Stimulated activated CD8-positive, alpha-beta memory T cell treated with anti-CD3 and anti-CD28 coated beads, Interleukin-7, amount 100 ng/mL, for 48 hours (primary cell): ENCODE measurements around the gene WNT8A.

ENCODE experiments used
- DNase-seq, 2 donors: peaks; one replicate each; pipeline ENCODE4 v3.0.0-alpha.2; 2020; ENCODE audit warnings: low read depth in 1 of 2; ENCODE audit errors: extremely low read depth in 1 of 2

The WNT8A gene

DNA sequence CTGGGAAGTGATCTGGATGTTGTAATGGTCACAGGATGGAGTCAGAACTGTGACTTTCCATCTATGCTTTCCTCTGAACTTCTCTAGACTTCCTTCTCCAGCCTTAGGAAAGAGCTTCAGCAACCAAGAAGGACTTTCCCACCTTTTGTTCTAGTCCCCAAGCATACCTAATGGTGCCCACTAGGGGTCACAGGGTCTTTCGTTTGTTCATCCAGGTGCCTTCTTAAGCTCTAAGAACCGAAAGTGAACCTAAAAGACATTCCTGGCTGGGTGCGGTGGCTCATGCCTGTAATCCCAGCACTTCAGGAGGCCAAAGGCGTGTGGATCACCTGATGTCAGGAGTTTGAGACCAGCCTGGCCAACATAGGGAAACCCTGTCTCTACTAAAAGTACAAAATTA is 1.8 kb upstream of the WNT8A start:
- DNase-seq, result no peak

DNA sequence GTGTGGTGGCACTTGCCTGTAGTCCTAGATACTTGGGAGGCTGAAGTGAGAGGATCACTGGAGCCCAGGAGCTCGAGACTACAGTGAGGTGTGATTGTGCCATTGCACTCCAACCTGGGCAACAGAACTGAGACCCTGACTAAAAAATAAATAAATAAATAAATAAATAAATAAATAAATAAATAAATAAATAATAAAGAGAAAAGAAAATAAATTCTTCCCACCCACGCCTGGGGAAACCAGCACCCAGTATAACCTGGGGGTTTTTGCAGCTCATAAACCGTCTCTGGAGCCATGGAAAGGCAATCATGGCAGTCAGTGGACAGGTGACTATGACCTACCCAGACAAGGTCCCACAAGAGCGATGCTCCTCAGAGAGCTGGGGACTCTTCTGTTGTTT is 7.9 kb downstream of the WNT8A start:
- DNase-seq, result no peak

DNA sequence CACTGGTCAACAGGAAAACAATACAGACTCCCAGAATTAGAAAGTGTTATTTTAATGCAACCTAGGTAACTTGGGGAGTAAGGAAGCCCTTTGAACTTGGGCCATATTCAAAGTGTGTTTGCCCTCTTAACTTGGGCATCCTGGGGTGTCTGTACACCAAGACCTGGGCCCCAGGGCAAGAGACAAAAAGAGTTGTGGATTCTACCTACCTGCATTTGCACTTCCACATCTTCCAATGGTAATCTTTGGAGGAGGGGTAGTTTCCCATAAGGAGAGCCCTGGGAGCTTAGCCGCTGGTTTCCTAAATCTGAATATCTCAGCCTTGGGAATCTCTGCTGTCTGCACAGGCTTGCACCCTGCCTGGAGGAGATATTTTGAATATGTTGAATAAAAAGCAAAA is 8.5 kb downstream of the WNT8A start:
- DNase-seq, result no peak

DNA sequence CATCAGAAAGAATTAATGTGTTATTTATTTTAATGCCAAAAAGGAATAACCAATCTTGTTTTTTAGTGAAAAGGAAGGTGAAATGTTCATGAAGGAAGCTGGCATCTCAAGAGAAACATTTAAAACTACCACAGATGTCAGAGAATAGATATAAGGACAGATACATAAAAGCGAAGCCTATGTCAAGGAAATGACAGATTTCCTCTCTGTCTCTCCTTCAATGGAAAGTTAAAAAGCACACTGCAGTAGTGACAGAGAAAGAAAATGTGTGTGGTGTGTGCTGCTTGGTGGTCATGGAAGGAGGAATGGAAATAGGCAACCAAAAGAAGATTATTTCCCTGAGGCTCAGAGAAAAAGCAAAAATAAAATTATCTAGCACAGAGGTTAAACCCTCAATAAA is 9.2 kb downstream of the WNT8A start:
- DNase-seq, result no peak

DNA sequence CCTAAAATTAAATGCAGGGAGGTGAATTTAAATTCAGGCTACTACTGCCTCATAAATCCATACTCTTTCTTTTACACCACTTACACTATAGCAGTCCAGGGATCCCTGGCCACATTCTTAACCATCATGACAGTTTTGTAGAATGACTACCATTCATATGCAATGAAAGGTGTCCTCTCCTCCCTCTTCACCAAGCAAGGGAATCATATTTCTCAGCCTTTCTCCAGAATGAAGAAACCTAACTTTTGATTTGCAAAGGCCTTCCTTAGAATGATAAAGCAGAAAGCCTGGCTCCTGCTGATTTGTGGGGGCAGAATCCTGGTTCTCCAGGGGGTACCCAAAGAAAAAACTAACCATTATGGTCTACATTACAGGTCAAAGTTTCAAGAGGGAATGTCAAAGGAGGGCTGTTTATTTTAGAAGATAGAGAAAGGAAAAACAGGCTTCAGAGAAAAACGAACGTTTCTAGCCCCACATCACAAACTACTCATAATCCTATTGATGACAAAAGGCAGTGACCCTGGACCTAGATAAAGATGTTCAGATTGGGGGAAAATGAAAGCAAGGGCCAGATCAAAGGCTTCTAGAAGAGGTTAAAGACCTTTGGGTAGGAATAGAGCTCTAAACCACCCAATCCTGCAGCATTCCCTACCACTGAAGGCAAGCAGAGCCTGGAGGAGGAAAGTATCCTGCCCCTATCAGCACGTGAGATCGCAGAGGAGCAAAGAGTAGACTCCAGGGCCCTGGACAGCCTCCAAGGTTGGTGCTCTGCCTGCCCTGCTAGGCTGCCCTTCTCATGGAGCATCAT is 11.5 kb downstream of the WNT8A start:
- DNase-seq, result no peak

GRCh38 chr5:138096363-138096762 is 12.5 kb downstream of the WNT8A start:
- DNase-seq, result no peak

- DNase-seq, result no peak
Observed at GRCh38 chr5:138096997-138097828, 13.4 kb downstream of the WNT8A start.

DNA sequence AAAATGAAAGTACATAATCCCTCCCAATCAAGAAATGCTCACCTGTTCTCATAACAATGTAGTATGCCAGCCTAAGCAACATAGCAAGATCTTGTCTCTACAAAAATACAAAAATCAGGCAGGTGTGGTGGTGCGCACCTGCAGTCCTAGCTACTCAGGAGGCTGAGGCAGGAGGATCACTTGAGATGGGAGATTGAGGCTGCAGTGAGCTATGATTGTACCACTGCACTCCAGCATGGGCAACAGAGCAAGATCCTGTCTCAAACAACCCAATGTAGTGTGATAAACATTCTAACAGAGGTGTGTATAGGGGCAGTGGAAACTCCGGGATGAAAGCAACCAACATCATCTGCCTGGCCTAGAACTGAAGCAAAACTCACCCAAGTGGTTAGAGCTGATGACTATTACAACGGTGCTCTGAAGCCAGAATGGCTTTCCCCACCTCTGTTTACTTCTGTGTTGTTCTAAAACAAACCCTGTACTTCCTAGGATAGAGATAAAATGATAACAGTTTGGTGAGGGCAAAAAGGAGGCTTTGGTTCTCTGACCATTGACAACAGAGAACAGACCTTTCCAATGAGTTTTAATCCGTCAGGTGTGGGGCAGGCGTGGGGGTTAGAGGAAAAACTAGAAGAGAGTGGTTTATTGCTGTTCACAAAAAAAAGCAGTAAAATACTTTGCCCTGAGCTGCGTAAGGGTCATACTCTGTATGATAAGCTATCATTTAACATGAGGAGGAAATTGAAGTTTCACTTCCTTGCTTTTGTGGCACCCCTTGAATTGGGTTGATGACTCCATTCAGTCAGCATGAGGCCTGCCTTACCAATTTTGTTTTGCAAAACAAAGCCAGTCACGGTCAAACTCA is 18.9 kb downstream of the WNT8A start:
- no peak for DNase-seq

DNA sequence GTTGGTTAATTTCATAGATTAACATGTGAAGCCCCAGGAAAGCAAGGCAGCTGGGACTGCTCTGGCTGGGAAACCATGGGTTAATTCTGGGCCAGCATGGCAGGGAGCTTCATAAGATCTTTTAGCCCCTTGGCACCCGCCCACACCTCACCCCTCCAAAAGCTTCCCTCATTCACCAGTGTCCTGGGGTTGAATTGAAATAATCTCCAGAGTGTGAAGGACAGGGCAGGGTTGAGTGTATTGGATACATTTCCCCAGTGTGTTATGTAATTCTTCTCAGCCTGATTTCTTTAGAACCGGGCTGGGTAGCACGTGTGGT is 19.4 kb downstream of the WNT8A start:
- no peak for DNase-seq

- DNase-seq, result no peak
Observed at GRCh38 chr5:138105709-138106108, 21.9 kb downstream of the WNT8A start.

GRCh38 chr5:138107213-138107612 is 23.4 kb downstream of the WNT8A start:
- no peak for DNase-seq

DNA sequence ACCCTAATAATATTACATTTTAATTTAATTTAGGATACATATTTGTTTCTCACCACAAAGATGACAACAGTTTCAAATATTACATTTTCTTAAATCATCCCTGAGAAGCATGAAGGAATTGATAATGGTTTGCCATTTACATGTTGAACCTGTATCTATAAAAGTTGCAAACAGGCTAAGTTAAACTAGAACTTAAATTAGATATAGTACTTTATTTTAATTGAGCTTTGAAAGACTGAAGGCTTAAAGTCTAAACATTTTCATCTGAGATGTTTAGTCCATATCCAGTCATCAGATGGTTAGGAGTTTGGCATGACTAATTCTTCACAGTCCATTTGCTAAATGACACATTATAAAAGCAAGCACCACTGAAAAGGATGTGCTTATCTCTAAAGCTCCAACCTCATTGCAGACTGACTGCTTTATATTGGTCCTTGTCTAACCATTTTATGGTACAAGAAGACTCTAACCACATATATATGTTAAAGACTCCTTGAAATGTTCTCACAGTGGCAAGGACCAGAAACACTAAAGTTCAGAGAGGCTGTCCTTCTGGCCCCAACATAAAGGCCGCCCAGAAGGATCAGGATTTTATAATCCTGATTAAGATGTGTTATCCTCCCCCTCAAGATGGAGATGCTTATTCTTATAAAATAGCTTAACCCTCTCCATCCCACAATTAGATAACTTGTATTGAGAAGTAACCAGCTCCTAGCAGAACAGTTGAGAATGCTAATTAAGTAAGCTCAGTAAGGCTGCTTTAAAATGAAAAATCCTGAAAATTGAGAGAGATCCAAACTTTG is 25.8 kb downstream of the WNT8A start:
- no peak for DNase-seq

DNA sequence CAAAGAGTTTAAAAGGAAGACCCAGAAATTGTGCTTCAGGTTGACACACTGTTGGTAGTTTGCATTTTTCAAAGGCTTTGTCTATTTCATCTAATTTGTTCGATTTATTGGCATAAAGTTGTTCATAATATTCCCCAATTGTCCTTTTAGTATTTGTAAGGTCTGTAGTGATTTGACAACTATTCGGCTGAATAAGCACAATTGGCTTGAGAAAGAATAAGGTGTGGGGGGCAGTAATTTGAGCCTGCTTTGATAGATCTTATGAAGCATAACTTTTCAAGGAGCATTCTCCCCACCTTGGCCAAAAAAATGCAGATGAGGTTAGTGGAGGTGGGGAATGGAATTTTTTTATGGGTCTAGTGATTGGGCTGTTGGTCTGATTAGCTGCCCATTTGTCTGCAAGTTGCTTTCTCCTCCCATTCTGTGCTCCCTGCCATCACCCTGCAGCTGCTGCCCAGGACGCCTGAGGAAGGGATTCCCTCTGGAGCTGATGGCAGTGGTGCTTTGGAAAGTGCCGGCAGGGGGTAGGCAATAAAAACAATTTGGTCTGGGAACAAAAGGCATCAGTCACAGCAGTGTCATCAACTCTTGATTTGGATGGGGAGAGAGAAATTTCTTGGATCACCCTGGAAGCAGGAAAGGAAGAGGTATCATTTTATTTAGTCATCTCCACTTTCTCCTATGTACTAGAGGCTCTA is 26.6 kb downstream of the WNT8A start:
- DNase-seq, result no peak

GRCh38 chr5:138111181-138111580 is 27.3 kb downstream of the WNT8A start:
- DNase-seq, result no peak

DNA sequence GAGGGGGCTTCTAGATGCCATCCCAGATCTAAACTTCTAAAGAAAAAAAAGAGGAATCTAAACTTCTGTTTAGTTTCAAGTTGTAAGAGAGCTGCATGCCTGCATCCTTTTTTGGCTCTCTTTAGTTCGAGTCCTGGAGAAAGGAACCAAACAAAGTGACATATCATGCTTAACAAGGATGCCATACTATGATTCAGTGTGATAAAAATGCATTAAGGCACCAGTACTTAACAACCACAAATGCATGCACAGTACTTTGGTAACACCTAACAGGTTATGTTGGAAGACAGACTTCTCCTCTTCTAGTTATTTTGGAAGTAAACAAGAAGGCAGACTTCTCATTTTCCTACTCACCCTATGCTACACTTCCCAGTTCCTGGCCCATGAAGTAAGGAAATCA is 28.1 kb downstream of the WNT8A start:
- DNase-seq, result no peak

DNA sequence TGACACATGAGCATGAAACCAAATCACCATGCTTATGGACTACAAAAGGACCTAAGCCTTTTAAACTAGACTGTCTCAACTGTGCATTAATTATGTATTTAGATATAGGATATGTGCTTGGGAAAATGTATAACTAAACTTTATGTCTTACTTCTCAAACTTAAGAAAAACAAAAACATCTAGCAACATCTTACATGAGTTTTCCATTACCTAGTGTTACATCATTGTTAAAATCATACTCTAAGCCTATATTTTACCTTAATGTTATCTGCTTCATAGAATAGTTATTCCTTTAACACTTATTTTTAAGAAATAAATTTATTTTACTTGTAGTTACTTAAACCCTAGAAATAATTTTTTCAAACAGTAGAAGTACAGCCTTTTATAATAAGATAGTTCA is 31.4 kb downstream of the WNT8A start:
- DNase-seq, result no peak

GRCh38 chr5:138128334-138128733 is 44.5 kb downstream of the WNT8A start:
- no peak for DNase-seq

- no peak for DNase-seq
Observed at GRCh38 chr5:138129347-138129746, 45.5 kb downstream of the WNT8A start.

GRCh38 chr5:138132543-138132942 is 48.7 kb downstream of the WNT8A start:
- DNase-seq, result no peak
